PC-3 (cell line): ENCODE data around the gene PIEZO1. TPM values are rescaled to one million over a fixed set of nuclear protein-coding genes. Genes with fewer than 3 reads are reported as not detected.

Experiments
- ATAC-seq: fragments of 200-7000 bp; cut with Tn5 transposase; 2 replicates; pipeline ENCODE4 v1.9.1; 2020; ENCODE audit warnings: mild to moderate bottlenecking, moderate library complexity
- BruUV-seq: library from RNA; stranded (reverse); fragments of 400-500 nt; replicated peaks from 2 replicates; lab custom pipeline; 2021; lab: Mats Ljungman, UMichigan
- CTCF ChIA-PET: fragments of 300-600 bp; sonication (Branson Sonifier 250); formaldehyde crosslinking; loops from one replicate; lab custom pipeline; 2022; ENCODE audit warnings: antibody characterized with exemption; lab: Charles Lee
- POLR2A ChIA-PET: fragments of 300-600 bp; sonication (Branson Sonifier 250); formaldehyde crosslinking; loops from one replicate; lab custom pipeline; 2022; ENCODE audit warnings: antibody characterized with exemption; ENCODE audit not compliant: unreplicated experiment; lab: Charles Lee
- DNase-seq: peaks from one replicate; pipeline ENCODE4 v3.0.0-alpha.2; 2015
- H2AFZ ChIP-seq: fragments of 300-600 bp; sonication (generic); 2 replicates; pipeline ENCODE4 v1.6.0; 2016; ENCODE audit warnings: antibody characterized with exemption, low read length
- H3F3A ChIP-seq: fragments of 300-600 bp; sonication (generic); one replicate; pipeline ENCODE4 v1.6.0; 2017; ENCODE audit warnings: antibody characterized with exemption, low read length, control low read depth, mild to moderate bottlenecking; ENCODE audit not compliant: unreplicated experiment
- H3K27ac ChIP-seq: fragments of 300-600 bp; sonication (generic); 2 replicates; pipeline ENCODE4 v1.5.1; 2016; ENCODE audit warnings: mild to moderate bottlenecking, low read length
- H3K27me3 ChIP-seq: fragments of 300-600 bp; sonication (generic); 2 replicates; pipeline ENCODE4 v1.6.1; 2016; ENCODE audit warnings: low read length, mixed read lengths
- H3K36me3 ChIP-seq: fragments of 300-600 bp; sonication (generic); 2 replicates; pipeline ENCODE4 v1.6.1; 2016; ENCODE audit warnings: low read depth, mixed run types, low read length, mixed read lengths
- H3K4me1 ChIP-seq: fragments of 300-600 bp; sonication (generic); 2 replicates; pipeline ENCODE4 v1.5.1; 2016; ENCODE audit warnings: low read length; ENCODE audit not compliant: insufficient read depth
- H3K4me2 ChIP-seq: fragments of 300-600 bp; sonication (generic); 2 replicates; pipeline ENCODE4 v1.6.0; 2016; ENCODE audit warnings: low read length
- H3K4me3 ChIP-seq: fragments of 300-600 bp; sonication (generic); 2 replicates; pipeline ENCODE4 v1.5.1; 2016; ENCODE audit warnings: mild to moderate bottlenecking, low read length, mixed read lengths
- H3K79me2 ChIP-seq: fragments of 300-600 bp; sonication (generic); 2 replicates; pipeline ENCODE4 v1.6.1; 2017; ENCODE audit warnings: low read length, mixed read lengths
- H3K9ac ChIP-seq: fragments of 300-600 bp; sonication (generic); 2 replicates; pipeline ENCODE4 v1.6.0; 2016; ENCODE audit warnings: mild to moderate bottlenecking, low read length
- H3K9me2 ChIP-seq: fragments of 300-600 bp; sonication (generic); replicated peaks from 2 replicates; pipeline ENCODE4 v1.6.1; 2016; ENCODE audit warnings: mixed run types, low read length, mixed read lengths
- H3K9me3 ChIP-seq: fragments of 300-600 bp; sonication (generic); 2 replicates; pipeline ENCODE4 v1.6.1; 2016; ENCODE audit warnings: low read length, mixed read lengths
- H4K20me1 ChIP-seq: fragments of 300-600 bp; sonication (generic); 2 replicates; pipeline ENCODE4 v1.6.1; 2016; ENCODE audit warnings: low read length, mixed read lengths
- EZH2 ChIP-seq: fragments of 300-600 bp; sonication (generic); IDR thresholded peaks from one replicate; pipeline ENCODE4 v1.6.1; 2017; ENCODE audit warnings: antibody characterized with exemption, mild to moderate bottlenecking, low read length; ENCODE audit not compliant: unreplicated experiment
- EZH2phosphoT487 ChIP-seq: fragments of 300-600 bp; sonication (generic); IDR thresholded peaks from 2 replicates; pipeline ENCODE4 v1.6.1; 2018; ENCODE audit warnings: mild to moderate bottlenecking, antibody characterized with exemption, low read length, borderline replicate concordance
- intact Hi-C: fragments of 100-400 bp; cut with micrococcal nuclease; formaldehyde crosslinking; loops from 2 replicates; pipeline ENCODE4 v1.9.0; 2023
- total RNA-seq: library from RNA; depleted of rRNA; stranded (reverse); fragments of >200 nt; gene quantifications from 2 replicates; pipeline ENCODE4 v1.2.3, GENCODE V29; 2014
- TF ChIP-seq, protein P1 (sequence below): fragments of 300-600 bp; sonication (generic); conservative IDR thresholded peaks from 2 replicates; pipeline ENCODE4 v1.5.1; 2017; ENCODE audit warnings: antibody characterized with exemption, low read depth, mild to moderate bottlenecking, low read length

Gene PIEZO1
- total RNA-seq, 1 experiment from 2014 or later, result 180 TPM

DNA sequence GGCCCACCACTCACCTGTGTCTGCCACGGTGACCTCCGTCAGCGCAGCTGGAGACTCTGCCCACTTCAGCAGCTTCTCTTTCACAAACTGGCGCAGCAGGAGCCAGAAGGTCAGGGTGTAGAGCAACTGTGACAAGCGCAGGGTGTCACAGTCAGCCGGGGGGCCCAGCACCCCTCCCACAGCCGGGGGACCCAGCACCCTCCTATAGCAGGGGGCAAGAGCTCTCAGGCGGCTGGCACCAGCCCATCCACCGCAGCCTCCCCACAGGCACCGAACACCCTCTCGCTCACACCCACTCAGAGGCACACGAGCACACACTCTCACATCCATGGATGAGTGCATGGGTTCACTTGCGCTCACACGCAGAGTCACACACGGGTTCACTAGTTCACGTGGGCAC lies 49.9 kb downstream of the PIEZO1 start:
- Histone ChIP-seq H3K79me2 (no peaks in the 10 kb centered on the region), H3K9me2 (no peaks in the 10 kb centered on the region), H3K4me2 (no peak overlapping the region), H4K20me1 (no peaks in the 10 kb centered on the region), H3K4me3 (no peak overlapping the region), H3F3A (no peaks in the 10 kb centered on the region), H3K4me1 (no peaks in the 10 kb centered on the region), H3K9ac (no peak overlapping the region), H3K27ac (no peak overlapping the region), H3K9me3 (no peaks in the 10 kb centered on the region), H2AFZ (no peak overlapping the region), H3K27me3 (no peaks in the 10 kb centered on the region), H3K36me3 (peaks cover 4% of the 10 kb centered on the region)
- TF ChIP-seq EZH2, result no peak
- TF ChIP-seq, protein P1, sequence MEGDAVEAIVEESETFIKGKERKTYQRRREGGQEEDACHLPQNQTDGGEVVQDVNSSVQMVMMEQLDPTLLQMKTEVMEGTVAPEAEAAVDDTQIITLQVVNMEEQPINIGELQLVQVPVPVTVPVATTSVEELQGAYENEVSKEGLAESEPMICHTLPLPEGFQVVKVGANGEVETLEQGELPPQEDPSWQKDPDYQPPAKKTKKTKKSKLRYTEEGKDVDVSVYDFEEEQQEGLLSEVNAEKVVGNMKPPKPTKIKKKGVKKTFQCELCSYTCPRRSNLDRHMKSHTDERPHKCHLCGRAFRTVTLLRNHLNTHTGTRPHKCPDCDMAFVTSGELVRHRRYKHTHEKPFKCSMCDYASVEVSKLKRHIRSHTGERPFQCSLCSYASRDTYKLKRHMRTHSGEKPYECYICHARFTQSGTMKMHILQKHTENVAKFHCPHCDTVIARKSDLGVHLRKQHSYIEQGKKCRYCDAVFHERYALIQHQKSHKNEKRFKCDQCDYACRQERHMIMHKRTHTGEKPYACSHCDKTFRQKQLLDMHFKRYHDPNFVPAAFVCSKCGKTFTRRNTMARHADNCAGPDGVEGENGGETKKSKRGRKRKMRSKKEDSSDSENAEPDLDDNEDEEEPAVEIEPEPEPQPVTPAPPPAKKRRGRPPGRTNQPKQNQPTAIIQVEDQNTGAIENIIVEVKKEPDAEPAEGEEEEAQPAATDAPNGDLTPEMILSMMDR, result no peak
- DNase-seq, result no peak
- POLR2A ChIA-PET, result no interaction called here
- intact Hi-C loops, result no loop called here
- CTCF ChIA-PET, result no interaction called here
- BruUV-seq, result no TSS peak
- no peak for ATAC-seq

DNA sequence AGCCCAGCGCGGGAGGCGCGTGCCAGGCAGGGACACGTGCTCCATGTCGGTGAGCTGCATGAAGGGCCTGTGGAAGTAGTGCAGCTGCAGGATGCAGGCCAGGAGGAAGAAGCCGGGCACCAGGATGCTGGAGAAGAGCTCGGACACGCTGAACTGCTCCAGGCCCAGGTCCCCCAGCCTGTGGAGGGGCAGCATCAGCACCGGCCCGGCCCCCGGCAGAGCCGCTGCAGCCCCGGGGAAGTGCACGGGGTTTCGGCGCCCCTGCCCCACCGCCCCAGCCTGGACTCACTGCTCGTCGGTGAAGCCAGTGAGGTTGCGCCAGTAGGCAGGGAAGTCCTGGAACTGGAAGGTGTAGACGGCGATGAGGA lies 50.7 kb downstream of the PIEZO1 start:
- Histone ChIP-seq H3K4me3 (no peak overlapping the region), H3K4me2 (no peak overlapping the region), H3K9ac (no peak overlapping the region), H3K9me3 (no peaks in the 10 kb centered on the region), H3F3A (no peaks in the 10 kb centered on the region), H3K36me3 (peaks cover 4% of the 10 kb centered on the region), H4K20me1 (no peaks in the 10 kb centered on the region), H3K27ac (no peak overlapping the region), H2AFZ (no peak overlapping the region), H3K9me2 (no peaks in the 10 kb centered on the region), H3K27me3 (no peaks in the 10 kb centered on the region), H3K79me2 (no peaks in the 10 kb centered on the region), H3K4me1 (no peaks in the 10 kb centered on the region)
- ChIA-PET CTCF (no interaction called here), POLR2A (no interaction called here)
- intact Hi-C loops, result no loop called here
- DNase-seq, result no peak
- BruUV-seq, result no TSS peak
- TF ChIP-seq EZH2phosphoT487 (no peak), EZH2 (no peak)
- TF ChIP-seq, protein P1, result no peak
- ATAC-seq, result no peak

DNA sequence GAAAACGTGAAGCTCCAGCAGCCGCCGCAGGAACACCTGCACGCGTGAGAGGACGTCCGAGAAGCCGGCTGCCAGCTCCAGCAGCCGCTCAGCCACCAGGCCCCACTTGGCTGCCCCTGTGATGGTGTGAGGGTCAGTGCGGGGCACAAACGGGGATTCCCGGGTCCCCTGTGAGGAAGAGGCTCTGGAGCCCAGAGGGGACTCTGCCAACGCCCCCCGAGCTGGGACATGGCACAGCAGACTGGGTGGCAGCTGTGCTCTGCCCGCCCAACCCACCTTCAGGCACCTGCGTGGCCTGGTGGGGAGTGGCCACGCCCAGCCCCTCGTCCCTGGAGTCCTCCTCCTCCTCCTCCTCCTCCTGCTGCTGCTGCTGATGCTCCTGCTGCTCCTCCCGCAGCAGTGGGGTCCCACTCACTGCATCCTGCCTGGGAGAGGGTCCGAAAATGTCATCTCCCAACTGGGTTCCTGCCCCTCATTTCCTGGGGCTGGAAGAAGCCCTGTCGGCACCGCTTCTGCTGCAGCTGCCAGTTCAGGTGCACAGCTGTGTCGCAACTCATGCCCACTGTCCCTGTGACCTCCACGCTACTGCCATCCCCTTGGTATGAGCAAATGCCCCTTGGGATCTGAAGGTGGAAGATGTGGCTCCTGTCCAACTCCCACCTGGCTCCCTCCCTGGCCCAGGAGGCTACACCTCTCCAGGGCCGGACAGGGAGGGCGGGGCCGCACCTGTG lies 51.2 kb downstream of the PIEZO1 start:
- ChIA-PET CTCF (no interaction called here), POLR2A (no interaction called here)
- intact Hi-C loops, result no loop called here
- H3K27me3 ChIP-seq, result no peaks in the 10 kb centered on the region
- peaks cover 4% of the 10 kb centered on the region for H3K36me3 ChIP-seq
- H3K9me3 ChIP-seq, result no peaks in the 10 kb centered on the region
- H3F3A ChIP-seq, result no peaks in the 10 kb centered on the region
- no peak overlapping the region for H3K4me2 ChIP-seq
- BruUV-seq, result no TSS peak
- H4K20me1 ChIP-seq, result no peaks in the 10 kb centered on the region
- no peak for ATAC-seq
- H3K79me2 ChIP-seq, result no peaks in the 10 kb centered on the region
- no peak for DNase-seq
- TF ChIP-seq EZH2phosphoT487, result no peak
- TF ChIP-seq, protein P1, result no peak
- no peak overlapping the region for H2AFZ ChIP-seq
- H3K27ac ChIP-seq, result no peak overlapping the region
- no peaks in the 10 kb centered on the region for H3K4me1 ChIP-seq
- no peaks in the 10 kb centered on the region for H3K9me2 ChIP-seq
- H3K4me3 ChIP-seq, result no peak overlapping the region
- no peak overlapping the region for H3K9ac ChIP-seq
